GM18498 (cell line): ENCODE measurements around the gene CCDC9.
"Not testable (repeated sequence)": the region's sequence is repeated elsewhere in the genome, so short reads cannot be mapped to it uniquely, and the experiment has no call there.

Experiments
- ATAC-seq: cut with Tn5 transposase; IDR thresholded peaks from one replicate; pipeline ENCODE4 v1.9.1; 2021; ENCODE audit warnings: mild to moderate bottlenecking, moderate library complexity; ENCODE audit not compliant: unreplicated experiment

The CCDC9 gene

DNA sequence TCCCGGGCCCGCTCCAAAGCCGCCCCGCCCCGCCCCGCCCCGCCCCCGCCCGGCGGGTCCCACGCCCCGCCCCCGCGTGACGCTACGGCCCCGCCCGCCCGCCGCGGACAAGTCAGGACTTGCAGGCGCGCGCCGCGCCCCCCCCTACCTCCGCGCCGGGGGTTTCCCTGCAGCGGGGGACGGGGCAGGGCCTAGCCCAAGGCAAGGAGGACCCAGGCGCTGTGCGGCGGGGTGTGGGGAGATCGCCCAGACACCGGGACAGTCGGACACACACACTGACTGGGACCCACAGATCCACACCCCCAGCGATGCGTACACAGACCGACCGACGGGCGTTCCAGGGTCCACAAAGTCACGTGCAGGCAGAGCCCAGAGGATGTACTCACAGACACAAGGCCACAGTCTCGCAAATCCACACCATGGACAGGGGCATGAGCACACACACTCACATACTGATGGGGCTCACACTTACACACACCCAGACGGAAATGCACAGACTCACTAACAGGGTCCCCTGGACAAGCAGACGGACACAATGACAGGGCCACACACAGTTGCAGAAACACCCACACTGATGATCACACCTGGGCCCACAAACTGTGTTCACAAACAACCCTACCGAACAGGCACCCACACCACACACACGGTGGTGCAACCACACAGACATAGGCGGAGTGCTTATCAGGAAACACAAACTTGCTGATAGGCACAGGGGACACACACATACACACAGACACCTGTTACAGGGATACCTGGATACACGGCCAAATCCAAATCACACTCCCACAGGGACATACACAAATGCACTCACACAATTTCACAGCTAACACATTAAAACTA lies 24.9 kb upstream of the CCDC9 start:
- peak; percentile 36 for ATAC-seq

- ATAC-seq, result no peak
These were observed 23.7 kb upstream of the CCDC9 start for GRCh38 chr19:47232422-47233211.

DNA sequence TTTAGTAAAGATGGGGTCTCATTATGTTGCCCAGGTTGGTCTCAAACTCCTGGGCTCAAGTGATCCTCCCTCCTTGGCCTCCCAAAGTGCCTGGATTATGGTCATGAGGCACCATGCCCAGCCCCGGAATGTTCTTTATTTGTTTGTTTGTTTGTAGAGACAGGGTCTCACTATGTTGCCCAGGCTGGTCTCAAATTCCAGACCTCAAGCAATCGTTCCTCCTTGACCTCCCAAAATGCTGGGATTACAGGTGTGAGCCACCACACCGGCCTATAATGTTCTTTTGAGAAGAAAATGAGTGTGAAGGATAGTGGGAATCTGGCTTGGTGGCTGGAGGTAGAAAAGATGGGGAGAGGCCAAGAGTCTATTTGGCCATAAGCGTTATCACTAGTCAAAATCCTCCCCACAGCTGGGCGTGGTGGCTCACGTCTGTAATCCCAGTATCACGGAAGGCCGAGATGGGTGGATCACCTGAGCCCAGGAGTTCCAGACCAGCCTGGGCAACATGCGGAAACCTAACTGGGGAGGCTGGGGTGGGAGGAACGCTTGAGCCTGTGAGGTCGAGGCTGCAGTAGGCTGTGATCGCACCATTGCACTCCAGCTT lies 20.2 kb upstream of the CCDC9 start:
- no peak for ATAC-seq

- ATAC-seq, result no peak
These were observed 17.2 kb upstream of the CCDC9 start for GRCh38 chr19:47239152-47239551.

GRCh38 chr19:47239610-47240296 lies 16.6 kb upstream of the CCDC9 start:
- ATAC-seq, result no peak

GRCh38 chr19:47240556-47240955 lies 15.8 kb upstream of the CCDC9 start:
- ATAC-seq, result no peak

- ATAC-seq, result no peak
These were observed 15.1 kb upstream of the CCDC9 start for GRCh38 chr19:47240996-47241918.

GRCh38 chr19:47241919-47242577 lies 14.3 kb upstream of the CCDC9 start:
- ATAC-seq, result no peak

DNA sequence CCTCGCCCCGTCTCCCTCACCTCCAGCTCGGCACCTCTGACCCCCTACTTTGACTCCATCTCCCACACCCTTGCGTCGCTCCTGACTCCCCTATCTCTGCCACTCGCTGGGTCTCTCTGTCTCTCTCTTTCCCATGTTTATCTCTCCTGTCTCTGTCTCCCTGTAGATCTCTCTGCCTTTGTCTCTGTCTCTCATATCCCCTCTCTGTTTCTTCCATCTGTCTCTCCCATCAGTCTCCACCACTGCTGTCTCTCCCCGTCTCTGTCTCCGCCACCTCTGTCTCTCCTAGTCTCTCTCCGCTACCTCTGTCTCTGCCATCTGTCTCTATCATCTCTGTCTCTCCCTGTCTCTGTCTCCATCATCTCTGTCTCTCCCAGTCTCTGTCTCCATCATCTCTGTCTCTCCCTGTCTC lies 13.0 kb upstream of the CCDC9 start:
- no peak for ATAC-seq

GRCh38 chr19:47243776-47244547 lies 12.4 kb upstream of the CCDC9 start:
- peak; percentile 56 for ATAC-seq

GRCh38 chr19:47247308-47247990 lies 8.9 kb upstream of the CCDC9 start:
- ATAC-seq, result no peak

- ATAC-seq, result not testable (repeated sequence)
These were observed 3.3 kb upstream of the CCDC9 start for GRCh38 chr19:47253016-47253415.

DNA sequence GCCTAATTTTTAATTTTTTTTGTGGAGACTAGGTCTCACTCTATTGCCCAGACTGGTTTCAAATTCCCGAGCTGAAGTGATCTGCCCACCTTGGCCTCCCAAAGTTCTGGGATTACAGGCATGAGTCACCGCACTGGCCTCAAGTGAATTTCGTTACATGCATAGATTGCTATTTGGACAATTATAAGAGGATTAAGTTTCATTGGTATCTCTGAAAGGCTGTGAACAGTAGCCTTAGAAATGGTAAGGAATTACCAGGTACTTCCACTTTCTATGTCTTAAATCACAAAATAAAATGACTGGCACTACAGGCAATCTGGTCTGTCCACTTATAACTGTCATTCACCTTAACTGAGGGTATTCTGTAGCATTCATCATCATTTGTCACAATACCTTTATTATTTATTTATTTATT lies 2.9 kb upstream of the CCDC9 start:
- no peak for ATAC-seq

DNA sequence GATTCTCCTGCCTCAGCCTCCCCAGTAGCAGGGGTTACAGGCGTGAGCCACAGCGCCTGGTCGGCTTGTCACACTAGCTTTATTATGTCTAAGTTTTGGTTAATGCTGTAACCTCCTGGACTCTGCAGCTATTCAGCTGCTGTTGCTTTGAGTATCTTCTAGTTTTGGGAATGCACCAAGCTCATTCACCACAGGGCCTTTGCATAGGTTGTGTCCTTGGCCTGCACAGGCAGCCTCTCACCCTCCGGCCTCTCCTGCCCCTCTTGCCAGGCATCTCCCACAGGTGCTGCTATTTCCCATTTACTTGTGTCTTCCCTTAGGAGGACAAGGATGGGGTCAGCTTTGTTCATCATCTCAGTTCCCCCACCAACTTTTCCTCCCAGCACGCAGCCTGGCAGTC lies 2.4 kb upstream of the CCDC9 start:
- no peak for ATAC-seq

GRCh38 chr19:47256693-47257410 lies 527 bp downstream of the CCDC9 start:
- peak; percentile 71 for ATAC-seq

DNA sequence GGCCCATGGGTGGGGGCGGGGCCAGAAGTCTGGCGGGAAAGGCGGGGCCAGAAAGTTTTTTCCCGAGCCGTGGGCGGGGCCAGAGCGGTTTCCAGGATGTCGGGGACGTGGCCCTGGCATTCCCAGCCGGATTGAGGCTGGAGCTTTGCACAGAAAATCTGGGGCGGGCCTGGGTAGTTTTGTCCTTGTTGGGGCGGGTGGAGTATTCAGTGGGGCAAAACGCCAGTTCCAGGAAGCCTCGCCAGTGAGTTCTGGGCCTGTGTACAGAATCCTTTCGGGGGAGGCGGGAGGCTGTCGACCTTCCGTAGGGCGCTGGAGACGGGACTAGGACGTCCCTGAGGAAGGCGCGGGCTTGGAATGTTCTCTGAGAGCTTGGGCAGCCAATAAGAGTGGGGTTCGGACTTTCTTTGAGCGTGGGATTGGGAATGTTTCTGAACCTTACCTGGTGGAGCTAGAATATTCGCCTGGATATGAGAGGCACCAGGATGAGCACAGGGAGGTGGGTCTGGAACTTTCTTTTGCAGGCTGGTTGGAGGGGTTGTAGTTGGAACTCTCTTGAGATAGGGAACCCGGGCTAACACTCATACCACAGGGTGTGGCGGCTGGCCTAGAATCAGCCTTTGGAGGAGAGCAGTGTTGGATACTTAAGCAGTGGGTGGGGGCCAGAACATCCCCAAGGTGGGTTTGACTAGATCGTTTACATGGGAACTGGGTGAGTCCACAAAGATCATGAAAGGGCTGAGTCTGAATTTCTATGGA lies 1.3 kb downstream of the CCDC9 start:
- no peak for ATAC-seq

DNA sequence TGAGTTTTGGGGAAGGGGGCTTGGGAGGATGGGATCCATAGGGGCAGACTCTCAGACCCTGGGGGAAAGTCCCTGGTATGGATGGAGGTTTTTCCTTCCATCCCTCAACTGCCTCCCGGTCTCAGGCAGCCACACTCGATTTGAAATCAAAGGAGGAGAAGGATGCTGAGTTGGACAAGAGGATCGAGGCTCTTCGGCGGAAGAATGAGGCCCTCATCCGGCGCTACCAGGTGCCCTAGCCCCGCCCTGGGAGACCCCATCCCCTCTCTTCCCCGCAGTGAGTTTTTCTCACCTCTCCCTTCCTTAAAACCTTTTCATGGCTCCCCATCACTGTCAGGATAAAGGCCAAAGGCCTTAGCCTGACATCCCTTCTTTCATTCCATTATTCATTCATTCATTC lies 2.1 kb downstream of the CCDC9 start:
- no peak for ATAC-seq
